Stimulated activated CD4-positive, alpha-beta T cell treated with anti-CD3 and anti-CD28 coated beads, Interleukin-15, amount 100 ng/mL, for 24 hours (primary cell): ENCODE results near the gene YTHDC2.

Experiments
- DNase-seq: peaks from one replicate; pipeline ENCODE4 v3.0.0-alpha.2; 2020

YTHDC2 gene

GRCh38 chr5:113607361-113607760, 93.9 kb downstream of the YTHDC2 start:
- no peak for DNase-seq

GRCh38 chr5:113608113-113608596, 94.7 kb downstream of the YTHDC2 start:
- DNase-seq = no peak

- no peak for DNase-seq
Measured at GRCh38 chr5:113612060-113612496, 98.6 kb downstream of the YTHDC2 start.

- no peak for DNase-seq
Measured at GRCh38 chr5:113614191-113614590, 100.7 kb downstream of the YTHDC2 start.

- no peak for DNase-seq
Measured at GRCh38 chr5:113615708-113616107, 102.2 kb downstream of the YTHDC2 start.

GRCh38 chr5:113617191-113617796, 103.8 kb downstream of the YTHDC2 start:
- no peak for DNase-seq

GRCh38 chr5:113632996-113633395, 119.5 kb downstream of the YTHDC2 start:
- DNase-seq = no peak

- DNase-seq = no peak
Measured at GRCh38 chr5:113634957-113635356, 121.5 kb downstream of the YTHDC2 start.

GRCh38 chr5:113641715-113642114, 128.2 kb downstream of the YTHDC2 start:
- no peak for DNase-seq
